HG03060 (cell line): ENCODE measurements around the gene NPIPB8.
"Not testable (repeated sequence)": the region's sequence is repeated elsewhere in the genome, so short reads cannot be mapped to it uniquely, and the experiment has no call there.

Experiments
- ATAC-seq: cut with Tn5 transposase; IDR thresholded peaks from one replicate; pipeline ENCODE4 v1.9.1; 2021; ENCODE audit warnings: low read depth, moderate number of reproducible peaks; ENCODE audit not compliant: unreplicated experiment

NPIPB8 gene

GRCh38 chr16:28622532-28623171 is 15.2 kb upstream of the NPIPB8 start:
- ATAC-seq: not testable (repeated sequence)

- no peak for ATAC-seq
Observed at GRCh38 chr16:28623172-28623711, 14.6 kb upstream of the NPIPB8 start.

- ATAC-seq: not testable (repeated sequence)
Observed at GRCh38 chr16:28630905-28631304, 7.0 kb upstream of the NPIPB8 start.

GRCh38 chr16:28636093-28636823 is 1.6 kb upstream of the NPIPB8 start:
- not testable (repeated sequence) for ATAC-seq

GRCh38 chr16:28638359-28638758 is 494 bp downstream of the NPIPB8 start:
- not testable (repeated sequence) for ATAC-seq

GRCh38 chr16:28639959-28640358 is 2.1 kb downstream of the NPIPB8 start:
- ATAC-seq: not testable (repeated sequence)

- not testable (repeated sequence) for ATAC-seq
Observed at GRCh38 chr16:28666264-28666663, 28.4 kb downstream of the NPIPB8 start.

- not testable (repeated sequence) for ATAC-seq
Observed at GRCh38 chr16:28667480-28667879, 29.6 kb downstream of the NPIPB8 start.

GRCh38 chr16:28668199-28668598 is 30.3 kb downstream of the NPIPB8 start:
- ATAC-seq: not testable (repeated sequence)

GRCh38 chr16:28688327-28688952 is 50.6 kb downstream of the NPIPB8 start:
- not testable (repeated sequence) for ATAC-seq

GRCh38 chr16:28689425-28689824 is 51.6 kb downstream of the NPIPB8 start:
- not testable (repeated sequence) for ATAC-seq

GRCh38 chr16:28691722-28692121 is 53.9 kb downstream of the NPIPB8 start:
- ATAC-seq: not testable (repeated sequence)

- ATAC-seq: not testable (repeated sequence)
Observed at GRCh38 chr16:28693257-28693950, 55.5 kb downstream of the NPIPB8 start.

- not testable (repeated sequence) for ATAC-seq
Observed at GRCh38 chr16:28699792-28700191, 61.9 kb downstream of the NPIPB8 start.

GRCh38 chr16:28700349-28700748 is 62.5 kb downstream of the NPIPB8 start:
- not testable (repeated sequence) for ATAC-seq

GRCh38 chr16:28701384-28701783 is 63.5 kb downstream of the NPIPB8 start:
- ATAC-seq: not testable (repeated sequence)

- not testable (repeated sequence) for ATAC-seq
Observed at GRCh38 chr16:28704246-28704645, 66.4 kb downstream of the NPIPB8 start.
